Esophagus squamous epithelium (tissue), 4 donors: Measurements from ENCODE around the gene STAT2.

Experiments
- POLR2A ChIP-seq, 4 donors: fragments of 450-650 bp; IDR thresholded peaks; one replicate each; pipeline ENCODE4 v1.6.1; 2017; ENCODE audit warnings: antibody characterized with exemption in 4 of 4, mild to moderate bottlenecking in 4 of 4, moderate library complexity in 3 of 4
- TF ChIP-seq, protein P1 (sequence below), 6 experiments: fragments of 450-650 bp in 4 of 6; fragments of 200-600 bp in 2 of 6; sonication (generic) in 2 of 6; IDR thresholded peaks; one replicate each; pipeline ENCODE4 v1.5.1; 2016 to 2019; ENCODE audit warnings: antibody characterized with exemption in 6 of 6, mild to moderate bottlenecking in 4 of 6, moderate library complexity in 4 of 6

DNA sequence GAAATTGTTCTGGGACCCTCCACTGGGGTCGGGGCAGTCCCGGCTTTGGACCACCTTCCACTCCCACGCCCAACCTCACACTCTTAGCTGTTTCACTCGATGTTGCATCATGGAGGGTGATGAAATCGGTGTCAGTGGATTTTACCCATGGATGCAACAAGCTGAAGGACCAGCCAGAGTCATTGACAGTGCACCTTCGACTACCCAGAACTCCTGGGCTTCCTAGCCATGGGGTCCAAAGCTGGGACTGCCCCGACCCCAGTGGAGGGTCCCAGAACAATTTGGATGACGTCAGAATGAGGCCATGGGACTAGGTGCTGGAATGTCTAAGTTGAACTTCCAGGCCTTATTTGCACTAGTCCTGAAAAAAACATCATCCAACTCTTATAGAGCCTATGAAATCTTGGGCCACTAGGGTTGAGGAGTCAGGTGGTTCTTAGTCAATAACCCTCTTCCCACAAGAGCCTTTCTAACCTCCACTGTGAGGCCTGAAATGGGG, 22.1 kb downstream of the STAT2 start:
- TF ChIP-seq, protein P1, sequence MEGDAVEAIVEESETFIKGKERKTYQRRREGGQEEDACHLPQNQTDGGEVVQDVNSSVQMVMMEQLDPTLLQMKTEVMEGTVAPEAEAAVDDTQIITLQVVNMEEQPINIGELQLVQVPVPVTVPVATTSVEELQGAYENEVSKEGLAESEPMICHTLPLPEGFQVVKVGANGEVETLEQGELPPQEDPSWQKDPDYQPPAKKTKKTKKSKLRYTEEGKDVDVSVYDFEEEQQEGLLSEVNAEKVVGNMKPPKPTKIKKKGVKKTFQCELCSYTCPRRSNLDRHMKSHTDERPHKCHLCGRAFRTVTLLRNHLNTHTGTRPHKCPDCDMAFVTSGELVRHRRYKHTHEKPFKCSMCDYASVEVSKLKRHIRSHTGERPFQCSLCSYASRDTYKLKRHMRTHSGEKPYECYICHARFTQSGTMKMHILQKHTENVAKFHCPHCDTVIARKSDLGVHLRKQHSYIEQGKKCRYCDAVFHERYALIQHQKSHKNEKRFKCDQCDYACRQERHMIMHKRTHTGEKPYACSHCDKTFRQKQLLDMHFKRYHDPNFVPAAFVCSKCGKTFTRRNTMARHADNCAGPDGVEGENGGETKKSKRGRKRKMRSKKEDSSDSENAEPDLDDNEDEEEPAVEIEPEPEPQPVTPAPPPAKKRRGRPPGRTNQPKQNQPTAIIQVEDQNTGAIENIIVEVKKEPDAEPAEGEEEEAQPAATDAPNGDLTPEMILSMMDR (IDR thresholded peaks at IDR 0.05): no peak
- TF ChIP-seq POLR2A (IDR thresholded peaks at IDR 0.05): no peak
